ENCODE results near the gene ANO9.

DNA sequence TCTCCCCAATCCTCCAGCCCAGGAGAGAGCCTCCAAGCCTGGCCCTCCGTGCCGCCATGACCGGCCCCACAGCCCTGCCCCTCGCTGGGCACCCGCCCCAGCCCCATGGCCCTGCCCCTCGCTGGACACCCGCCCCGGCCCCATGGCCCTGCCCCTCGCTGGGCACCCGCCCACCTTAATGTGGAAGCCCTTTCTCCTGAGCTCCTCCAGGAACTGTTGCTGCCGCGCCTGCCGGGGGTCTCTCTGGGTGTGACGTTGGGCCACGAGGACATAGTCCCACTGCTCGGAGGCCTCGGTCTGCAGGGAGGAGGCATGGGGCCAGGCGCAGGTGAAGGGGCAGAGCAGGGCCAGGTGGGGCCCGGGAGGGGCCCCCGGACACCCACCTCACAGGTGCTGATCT lies 8.2 kb downstream of the ANO9 start:
- TF ChIP-seq POLR2A (IDR thresholded peaks at IDR 0.05) (no peak), POLR2AphosphoS5 (IDR thresholded peaks at IDR 0.05) (no peak), CTCF (IDR thresholded peaks at IDR 0.05) (no peak)

Data from breast epithelium (tissue), 3 donors.